CD4-positive, alpha-beta T cell treated with Interleukin-2 at 100 ng/mL for 4 hours (primary cell): ENCODE measurements around the gene PCNX4.

Source experiments
- DNase-seq: peaks from one replicate; pipeline ENCODE4 v3.0.0-alpha.2; 2020; ENCODE audit warnings: low spot score

The PCNX4 gene

GRCh38 chr14:60102389-60102788, 10.7 kb downstream of the PCNX4 start:
- DNase-seq: no peak

GRCh38 chr14:60106339-60106738, 14.6 kb downstream of the PCNX4 start:
- DNase-seq: no peak

- DNase-seq: no peak
Observed at GRCh38 chr14:60107477-60107876, 15.8 kb downstream of the PCNX4 start.

- no peak for DNase-seq
Observed at GRCh38 chr14:60111732-60112131, 20.0 kb downstream of the PCNX4 start.

- DNase-seq: no peak
Observed at GRCh38 chr14:60114881-60115280, 23.2 kb downstream of the PCNX4 start.

GRCh38 chr14:60116181-60116580, 24.5 kb downstream of the PCNX4 start:
- no peak for DNase-seq

- DNase-seq: no peak
Observed at GRCh38 chr14:60125918-60126317, 34.2 kb downstream of the PCNX4 start.

- no peak for DNase-seq
Observed at GRCh38 chr14:60133487-60133886, 41.8 kb downstream of the PCNX4 start.

GRCh38 chr14:60134702-60135101, 43.0 kb downstream of the PCNX4 start:
- DNase-seq: no peak

GRCh38 chr14:60151715-60152114, 60.0 kb downstream of the PCNX4 start:
- peak; percentile 79 for DNase-seq

GRCh38 chr14:60153991-60154390, 62.3 kb downstream of the PCNX4 start:
- DNase-seq: peak; percentile 24

GRCh38 chr14:60154671-60155070, 62.9 kb downstream of the PCNX4 start:
- no peak for DNase-seq

- DNase-seq: no peak
Observed at GRCh38 chr14:60160422-60160821, 68.7 kb downstream of the PCNX4 start.

GRCh38 chr14:60161196-60162107, 69.7 kb downstream of the PCNX4 start:
- no peak for DNase-seq

GRCh38 chr14:60163693-60164092, 72.0 kb downstream of the PCNX4 start:
- no peak for DNase-seq

- no peak for DNase-seq
Observed at GRCh38 chr14:60164404-60164711, 72.6 kb downstream of the PCNX4 start.

GRCh38 chr14:60164712-60165546, 73.2 kb downstream of the PCNX4 start, which contains the start of gene DHRS7:
TSS of gene DHRS7 (minus strand) at chr14:60165398. CDS start at chr14:60165309, 89 bp downstream.
- peak; percentile 71 for DNase-seq

GRCh38 chr14:60165547-60165876, 73.8 kb downstream of the PCNX4 start:
- DNase-seq: no peak

- peak; percentile 31 for DNase-seq
Observed at GRCh38 chr14:60166142-60166541, 74.4 kb downstream of the PCNX4 start.

GRCh38 chr14:60169722-60170121, 78.0 kb downstream of the PCNX4 start:
- no peak for DNase-seq

- DNase-seq: no peak
Observed at GRCh38 chr14:60170948-60171347, 79.2 kb downstream of the PCNX4 start.

- DNase-seq: no peak
Observed at GRCh38 chr14:60171690-60172089, 80.0 kb downstream of the PCNX4 start.
